Endothelial cell (in vitro differentiated cells): ENCODE results near the gene GPR139. TPM values are rescaled to one million over a fixed set of nuclear protein-coding genes. Genes with fewer than 3 reads are reported as not detected.

Experiments used
- DNase-seq: peaks from one replicate; pipeline ENCODE4 v3.0.0; 2021; ENCODE audit warnings: low spot score
- H3K27ac Mint-ChIP-seq: one replicate; pipeline ENCODE4 v1.8.0; 2021; ENCODE audit warnings: mixed read lengths, inconsistent platforms; ENCODE audit not compliant: unreplicated experiment
- H3K27me3 Mint-ChIP-seq: one replicate; pipeline ENCODE4 v1.8.0; 2021; ENCODE audit warnings: mild to moderate bottlenecking, moderate library complexity, mixed read lengths, inconsistent platforms; ENCODE audit not compliant: unreplicated experiment
- H3K36me3 Mint-ChIP-seq: one replicate; pipeline ENCODE4 v1.8.0; 2021; ENCODE audit warnings: mild to moderate bottlenecking, low read depth, mixed read lengths, inconsistent platforms; ENCODE audit not compliant: unreplicated experiment
- H3K4me1 Mint-ChIP-seq: one replicate; pipeline ENCODE4 v1.8.0; 2021; ENCODE audit warnings: mild to moderate bottlenecking, mixed read lengths, inconsistent platforms; ENCODE audit not compliant: unreplicated experiment
- H3K4me3 Mint-ChIP-seq: one replicate; pipeline ENCODE4 v1.8.0; 2021; ENCODE audit warnings: mild to moderate bottlenecking, mixed read lengths, inconsistent platforms; ENCODE audit not compliant: unreplicated experiment
- H3K9me3 Mint-ChIP-seq: one replicate; pipeline ENCODE4 v1.8.0; 2021; ENCODE audit warnings: mixed read lengths, inconsistent platforms; ENCODE audit not compliant: unreplicated experiment
- CTCF ChIP-seq: fragments of 200-600 bp; sonication (generic); IDR thresholded peaks from one replicate; pipeline ENCODE4 v1.5.0; 2021; ENCODE audit warnings: antibody characterized with exemption; ENCODE audit not compliant: unreplicated experiment
- total RNA-seq: library from RNA; stranded (reverse); fragmentation: NEBNext Ultra II Directional; extraction: Animal tissue kit (Norgen Biotek cat#: 25700); gene quantifications from one replicate; pipeline ENCODE4 v1.2.1, GENCODE V29; 2021; ENCODE audit not compliant: unreplicated experiment

GPR139 gene
- total RNA-seq, 1 donor from 2014 or later, result not detected

GRCh38 chr16:20016234-20016633, 57.5 kb downstream of the GPR139 start:
- DNase-seq, result no peak
- Mint-ChIP-seq H3K9me3 (no peaks in the 10 kb centered on the region), H3K4me1 (no peaks in the 10 kb centered on the region), H3K27me3 (no peaks in the 10 kb centered on the region), H3K27ac (no peak overlapping the region), H3K4me3 (no peak overlapping the region), H3K36me3 (no peaks in the 10 kb centered on the region)
- no peak for TF ChIP-seq CTCF

GRCh38 chr16:20004931-20005330, 68.8 kb downstream of the GPR139 start:
- Mint-ChIP-seq H3K27me3 (no peaks in the 10 kb centered on the region), H3K36me3 (no peaks in the 10 kb centered on the region), H3K4me1 (no peaks in the 10 kb centered on the region), H3K4me3 (no peak overlapping the region), H3K9me3 (no peaks in the 10 kb centered on the region), H3K27ac (no peak overlapping the region)
- DNase-seq, result no peak
- peak; percentile 56 for TF ChIP-seq CTCF

- no peaks in the 10 kb centered on the region for H3K36me3 Mint-ChIP-seq
- no peaks in the 10 kb centered on the region for H3K9me3 Mint-ChIP-seq
- H3K27ac Mint-ChIP-seq, result no peak overlapping the region
- TF ChIP-seq CTCF, result no peak
- DNase-seq, result no peak
- no peak overlapping the region for H3K4me3 Mint-ChIP-seq
- no peaks in the 10 kb centered on the region for H3K4me1 Mint-ChIP-seq
- no peaks in the 10 kb centered on the region for H3K27me3 Mint-ChIP-seq
Measured at GRCh38 chr16:20002936-20003335, 70.8 kb downstream of the GPR139 start.

- Mint-ChIP-seq H3K4me3 (no peak overlapping the region), H3K9me3 (no peaks in the 10 kb centered on the region), H3K36me3 (no peaks in the 10 kb centered on the region), H3K27ac (no peak overlapping the region), H3K27me3 (no peaks in the 10 kb centered on the region), H3K4me1 (no peaks in the 10 kb centered on the region)
- TF ChIP-seq CTCF, result no peak
- no peak for DNase-seq
Measured at GRCh38 chr16:20001856-20002707, 71.6 kb downstream of the GPR139 start.

GRCh38 chr16:19997734-19998133, 76.0 kb downstream of the GPR139 start:
- no peak for DNase-seq
- no peak for TF ChIP-seq CTCF
- Mint-ChIP-seq H3K9me3 (no peaks in the 10 kb centered on the region), H3K27ac (no peak overlapping the region), H3K36me3 (no peaks in the 10 kb centered on the region), H3K27me3 (no peaks in the 10 kb centered on the region), H3K4me3 (no peak overlapping the region), H3K4me1 (no peaks in the 10 kb centered on the region)
